ENCODE results near the gene RBM19. TPM values are rescaled to one million over a fixed set of nuclear protein-coding genes. Genes with fewer than 3 reads are reported as not detected.

RBM19 gene
- total and polyA plus RNA-seq, 4 donors, result 17.9 to 33.6 (median 21.9) TPM

DNA sequence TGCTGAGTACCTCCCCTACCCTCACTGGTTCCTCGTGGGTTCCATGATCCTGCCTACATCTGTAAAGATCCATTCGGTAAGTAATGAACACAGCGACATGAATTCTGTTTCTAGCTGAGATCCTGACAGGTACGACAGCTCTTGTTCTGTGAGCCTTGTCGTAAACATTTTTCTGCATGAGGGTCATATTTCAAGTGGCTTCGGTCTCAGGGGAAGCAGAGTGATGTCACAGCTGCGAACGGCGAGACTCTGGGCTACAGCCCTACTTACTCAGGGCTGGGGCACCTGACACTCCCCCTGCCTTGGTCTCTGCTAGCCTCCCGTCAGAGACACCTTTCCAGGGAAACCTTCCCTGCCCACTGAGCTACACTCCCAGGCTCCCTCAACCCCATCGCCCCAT is 85.8 kb downstream of the RBM19 start:
- DNase-seq, result no peak
- Histone ChIP-seq H3K9me3 (ENCODE audit: control insufficient read depth in 4 of 4, insufficient read depth in 3 of 4, low read length in 3 of 4) (peaks cover 0 to 3% (median 0%) of the 10 kb centered on the region in 4 donors), H3K4me3 (no peak overlapping the region), H3K27me3 (ENCODE audit: control insufficient read depth in 3 of 3, insufficient read depth in 3 of 3, low read length in 2 of 3) (no peaks in the 10 kb centered on the region), H3K4me1 (ENCODE audit: control insufficient read depth in 5 of 5, insufficient read depth in 5 of 5, low read length in 5 of 5) (no peaks in the 10 kb centered on the region), H3K9ac (ENCODE audit: insufficient read depth in 1 of 2, low read length in 2 of 2) (no peak overlapping the region), H3K36me3 (ENCODE audit: control insufficient read depth in 4 of 4, insufficient read depth in 4 of 4, low read length in 4 of 4) (peaks cover 0 to 9% (median 3%) of the 10 kb centered on the region in 4 donors), H3K27ac (ENCODE audit: low read depth in 1 of 2, low read length in 1 of 2) (no peak overlapping the region)
- TF ChIP-seq, protein P1, sequence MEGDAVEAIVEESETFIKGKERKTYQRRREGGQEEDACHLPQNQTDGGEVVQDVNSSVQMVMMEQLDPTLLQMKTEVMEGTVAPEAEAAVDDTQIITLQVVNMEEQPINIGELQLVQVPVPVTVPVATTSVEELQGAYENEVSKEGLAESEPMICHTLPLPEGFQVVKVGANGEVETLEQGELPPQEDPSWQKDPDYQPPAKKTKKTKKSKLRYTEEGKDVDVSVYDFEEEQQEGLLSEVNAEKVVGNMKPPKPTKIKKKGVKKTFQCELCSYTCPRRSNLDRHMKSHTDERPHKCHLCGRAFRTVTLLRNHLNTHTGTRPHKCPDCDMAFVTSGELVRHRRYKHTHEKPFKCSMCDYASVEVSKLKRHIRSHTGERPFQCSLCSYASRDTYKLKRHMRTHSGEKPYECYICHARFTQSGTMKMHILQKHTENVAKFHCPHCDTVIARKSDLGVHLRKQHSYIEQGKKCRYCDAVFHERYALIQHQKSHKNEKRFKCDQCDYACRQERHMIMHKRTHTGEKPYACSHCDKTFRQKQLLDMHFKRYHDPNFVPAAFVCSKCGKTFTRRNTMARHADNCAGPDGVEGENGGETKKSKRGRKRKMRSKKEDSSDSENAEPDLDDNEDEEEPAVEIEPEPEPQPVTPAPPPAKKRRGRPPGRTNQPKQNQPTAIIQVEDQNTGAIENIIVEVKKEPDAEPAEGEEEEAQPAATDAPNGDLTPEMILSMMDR (IDR thresholded peaks at IDR 0.05; ENCODE audit: control extremely low read depth, extremely low read depth), result no peak
- 88 to 91% methylated on average over 11 of the region's 11 CpGs for WGBS, 2 donors
- ATAC-seq (ENCODE audit: insufficient read depth, low FRiP score), result no peak

GRCh38 chr12:113879658-113880057 is 86.5 kb downstream of the RBM19 start:
- H3K27ac ChIP-seq (ENCODE audit: low read depth in 1 of 2, low read length in 1 of 2), result no peak overlapping the region
- DNase-seq (no peak), ATAC-seq (ENCODE audit: insufficient read depth, low FRiP score) (no peak)
- peaks cover 0 to 10% (median 3%) of the 10 kb centered on the region in 4 donors for H3K36me3 ChIP-seq (ENCODE audit: control insufficient read depth in 4 of 4, insufficient read depth in 4 of 4, low read length in 4 of 4)
- TF ChIP-seq, protein P1 (IDR thresholded peaks at IDR 0.05; ENCODE audit: control extremely low read depth, extremely low read depth), result no peak
- H3K4me1 ChIP-seq (ENCODE audit: control insufficient read depth in 5 of 5, insufficient read depth in 5 of 5, low read length in 5 of 5), result no peaks in the 10 kb centered on the region
- no peak overlapping the region for H3K4me3 ChIP-seq
- H3K9ac ChIP-seq (ENCODE audit: insufficient read depth in 1 of 2, low read length in 2 of 2), result no peak overlapping the region
- peaks cover 0 to 3% (median 0%) of the 10 kb centered on the region in 4 donors for H3K9me3 ChIP-seq (ENCODE audit: control insufficient read depth in 4 of 4, insufficient read depth in 3 of 4, low read length in 3 of 4)
- WGBS, 2 donors, result 94 to 97% methylated on average over 3 of the region's 3 CpGs
- H3K27me3 ChIP-seq (ENCODE audit: control insufficient read depth in 3 of 3, insufficient read depth in 3 of 3, low read length in 2 of 3), result no peaks in the 10 kb centered on the region

GRCh38 chr12:113877607-113878006 is 88.5 kb downstream of the RBM19 start:
- Histone ChIP-seq H3K27me3 (ENCODE audit: control insufficient read depth in 3 of 3, insufficient read depth in 3 of 3, low read length in 2 of 3) (no peaks in the 10 kb centered on the region), H3K4me1 (ENCODE audit: control insufficient read depth in 5 of 5, insufficient read depth in 5 of 5, low read length in 5 of 5) (no peaks in the 10 kb centered on the region), H3K9me3 (ENCODE audit: control insufficient read depth in 4 of 4, insufficient read depth in 3 of 4, low read length in 3 of 4) (peaks cover 0 to 3% (median 0%) of the 10 kb centered on the region in 4 donors), H3K27ac (ENCODE audit: low read depth in 1 of 2, low read length in 1 of 2) (no peak overlapping the region), H3K4me3 (no peak overlapping the region), H3K9ac (ENCODE audit: insufficient read depth in 1 of 2, low read length in 2 of 2) (no peak overlapping the region), H3K36me3 (ENCODE audit: control insufficient read depth in 4 of 4, insufficient read depth in 4 of 4, low read length in 4 of 4) (peaks cover 0 to 10% (median 2%) of the 10 kb centered on the region in 4 donors)
- DNase-seq, result no peak
- WGBS, 2 donors, result 96 to 97% methylated on average over 5 of the region's 5 CpGs
- TF ChIP-seq, protein P1 (IDR thresholded peaks at IDR 0.05; ENCODE audit: control extremely low read depth, extremely low read depth), result no peak
- ATAC-seq (ENCODE audit: insufficient read depth, low FRiP score), result no peak

- 98% methylated on average over 2 of the region's 2 CpGs for WGBS, 2 donors
- Histone ChIP-seq H3K9ac (ENCODE audit: insufficient read depth in 1 of 2, low read length in 2 of 2) (no peak overlapping the region), H3K9me3 (ENCODE audit: control insufficient read depth in 4 of 4, insufficient read depth in 3 of 4, low read length in 3 of 4) (peaks cover 0 to 3% (median 0%) of the 10 kb centered on the region in 4 donors), H3K27me3 (ENCODE audit: control insufficient read depth in 3 of 3, insufficient read depth in 3 of 3, low read length in 2 of 3) (no peaks in the 10 kb centered on the region), H3K36me3 (ENCODE audit: control insufficient read depth in 4 of 4, insufficient read depth in 4 of 4, low read length in 4 of 4) (peaks cover 0 to 10% (median 0%) of the 10 kb centered on the region in 4 donors), H3K4me1 (ENCODE audit: control insufficient read depth in 5 of 5, insufficient read depth in 5 of 5, low read length in 5 of 5) (no peaks in the 10 kb centered on the region), H3K27ac (ENCODE audit: low read depth in 1 of 2, low read length in 1 of 2) (no peak overlapping the region), H3K4me3 (no peak overlapping the region)
- TF ChIP-seq, protein P1 (IDR thresholded peaks at IDR 0.05; ENCODE audit: control extremely low read depth, extremely low read depth), result no peak
- DNase-seq, result no peak
- no peak for ATAC-seq (ENCODE audit: insufficient read depth, low FRiP score)
Measured at GRCh38 chr12:113876160-113876559, 90.0 kb downstream of the RBM19 start.

Data from lung (tissue), 12 donors.